NCI-H82 (cell line): ENCODE measurements around the gene TMEM229A.
A peak's percentile ranks its signal among the peaks of the same experiment; 100 is the strongest.
"Not testable (repeated sequence)": the region's sequence is repeated elsewhere in the genome, so short reads cannot be mapped to it uniquely, and the experiment has no call there.

ENCODE experiments used
- DNase-seq: peaks from one replicate; lab custom pipeline; 2025; lab: John Stamatoyannopoulos, UW

TMEM229A gene

DNA sequence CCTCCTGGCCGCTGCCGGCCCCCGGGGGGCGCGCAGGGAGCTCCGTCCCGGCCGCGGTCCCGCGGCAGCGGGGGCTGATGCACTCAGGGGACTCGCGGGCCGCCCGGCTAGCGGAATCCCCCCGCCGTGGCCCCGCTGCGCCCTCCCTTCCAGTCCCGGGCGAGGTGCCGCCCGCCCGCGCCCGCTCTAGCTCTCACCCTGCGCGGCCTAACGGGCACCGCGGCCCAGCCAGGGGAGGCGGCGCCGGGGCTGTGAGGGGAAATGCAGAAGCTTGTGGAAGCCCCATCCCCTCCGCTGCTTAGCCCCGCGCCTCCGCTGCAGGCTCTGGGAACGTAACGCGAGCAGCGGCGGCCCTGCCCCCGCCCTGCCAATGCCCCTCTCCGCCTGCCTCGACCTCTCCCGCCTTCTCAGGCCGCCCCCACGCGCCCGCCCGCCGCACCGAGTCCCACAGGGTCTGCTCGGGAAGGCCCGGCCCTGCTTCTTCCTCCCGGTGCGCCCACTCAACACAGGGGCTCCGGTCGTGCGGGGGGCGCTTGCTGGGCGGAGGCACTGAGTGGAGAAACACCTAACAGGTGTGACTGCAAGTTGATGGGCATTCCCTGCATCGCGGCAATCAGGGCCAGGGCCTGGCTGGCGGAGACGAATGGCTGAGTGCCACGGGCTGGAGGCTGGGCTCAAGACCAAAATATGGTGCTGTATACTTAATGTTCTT is 384 bp upstream of the TMEM229A start:
- DNase-seq: peak; percentile 63

DNA sequence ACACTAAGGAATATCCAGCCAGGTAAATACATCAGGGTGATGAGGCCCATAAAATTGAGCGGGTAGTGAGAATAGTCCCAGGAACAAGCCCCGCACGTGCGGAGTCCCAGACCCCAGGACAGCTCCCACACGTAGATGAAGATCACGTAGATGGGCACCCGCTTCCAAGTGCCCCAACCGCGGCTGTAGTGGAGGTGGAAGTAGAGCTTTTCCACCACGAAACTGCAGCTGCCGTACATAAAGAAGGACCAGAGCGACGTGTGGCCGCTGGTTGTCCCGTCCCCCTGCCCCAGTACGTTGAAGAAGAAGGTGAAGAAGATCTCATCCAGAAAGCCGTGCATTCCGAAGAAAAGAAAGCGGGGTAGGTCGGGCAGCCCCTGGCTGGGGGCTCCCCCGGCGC is 948 bp downstream of the TMEM229A start:
- peak; percentile 49 for DNase-seq

- DNase-seq: no peak
Observed at GRCh38 chr7:124031406-124031805, 1.5 kb downstream of the TMEM229A start.

- no peak for DNase-seq
Observed at GRCh38 chr7:124030964-124031363, 1.9 kb downstream of the TMEM229A start.

GRCh38 chr7:124029396-124030188 is 3.3 kb downstream of the TMEM229A start:
- no peak for DNase-seq

GRCh38 chr7:124027236-124027635 is 5.6 kb downstream of the TMEM229A start:
- no peak for DNase-seq

DNA sequence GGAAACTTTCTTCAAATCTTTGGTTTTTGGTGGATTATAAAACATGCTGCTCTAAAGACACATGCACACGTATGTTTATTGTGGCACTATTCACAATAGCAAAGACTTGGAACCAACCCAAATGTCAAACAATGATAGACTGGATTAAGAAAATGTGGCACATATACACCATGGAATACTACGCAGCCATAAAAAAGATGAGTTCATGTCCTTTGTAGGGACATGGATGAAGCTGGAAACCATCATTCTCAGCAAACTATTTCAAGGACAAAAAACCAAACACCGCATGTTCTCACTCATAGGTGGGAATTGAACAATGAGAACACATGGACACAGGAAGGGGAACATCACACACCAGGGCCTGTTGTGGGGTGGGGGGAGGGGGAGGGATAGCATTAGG is 8.5 kb downstream of the TMEM229A start:
- not testable (repeated sequence) for DNase-seq

GRCh38 chr7:124022551-124022950 is 10.3 kb downstream of the TMEM229A start:
- DNase-seq: no peak

GRCh38 chr7:124020060-124020459 is 12.8 kb downstream of the TMEM229A start:
- peak; percentile 24 for DNase-seq

DNA sequence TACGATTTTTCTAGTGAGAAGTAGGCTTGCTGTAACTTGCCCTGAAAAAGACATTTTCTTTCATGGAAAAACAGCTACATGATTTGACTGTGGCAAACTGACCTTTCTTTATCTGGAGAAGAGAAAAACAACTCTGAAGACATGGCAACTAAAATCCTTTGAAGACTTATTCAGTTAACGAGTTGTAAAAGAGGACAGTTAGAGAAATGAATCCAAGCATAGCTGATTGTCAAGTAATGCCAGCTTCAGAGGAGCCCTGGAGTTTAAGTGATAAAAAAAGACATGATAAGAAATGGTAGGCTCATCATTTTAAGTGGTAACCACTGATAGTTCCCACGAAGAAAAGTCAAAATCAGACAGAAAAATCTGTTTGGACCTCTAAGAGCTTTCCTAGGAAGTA is 19.6 kb downstream of the TMEM229A start:
- DNase-seq: no peak

DNA sequence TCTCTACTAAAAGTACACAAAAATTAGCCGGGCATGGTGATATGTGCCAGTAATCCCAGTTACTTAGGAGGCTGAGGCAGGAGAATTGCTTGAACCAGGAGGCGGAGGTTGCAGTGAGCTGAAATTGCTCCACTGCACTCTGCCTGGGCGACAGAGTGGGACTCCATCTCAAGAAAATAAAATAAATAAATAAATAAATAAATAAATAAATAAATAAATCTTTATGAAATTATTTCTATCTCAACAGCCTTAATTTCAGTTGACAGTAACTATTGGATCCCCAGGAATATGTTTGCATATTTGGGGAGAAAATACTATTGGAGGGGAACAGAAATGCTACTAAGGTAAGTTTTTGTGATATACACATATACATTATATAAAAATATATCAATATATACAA is 20.0 kb downstream of the TMEM229A start:
- DNase-seq: no peak

GRCh38 chr7:124009321-124009720 is 23.5 kb downstream of the TMEM229A start:
- DNase-seq: peak; percentile 4

DNA sequence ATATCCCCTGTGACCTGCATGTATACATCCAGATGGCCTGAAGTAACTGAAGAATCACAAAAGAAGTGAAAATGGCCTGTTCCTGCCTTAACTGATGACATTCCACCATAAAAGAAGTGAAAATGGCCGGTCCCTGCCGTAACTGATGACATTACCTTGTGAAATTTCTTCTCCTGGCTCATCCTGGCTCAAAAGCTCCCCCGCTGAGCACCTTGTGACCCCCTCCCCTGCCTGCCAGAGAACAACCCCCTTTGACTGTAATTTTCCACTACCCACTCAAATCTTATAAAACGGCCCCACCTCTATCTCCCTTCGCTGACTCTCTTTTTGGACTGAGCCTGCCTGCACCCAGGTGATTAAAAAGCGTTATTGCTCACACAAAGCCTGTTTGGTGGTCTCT is 24.6 kb downstream of the TMEM229A start:
- not testable (repeated sequence) for DNase-seq

DNA sequence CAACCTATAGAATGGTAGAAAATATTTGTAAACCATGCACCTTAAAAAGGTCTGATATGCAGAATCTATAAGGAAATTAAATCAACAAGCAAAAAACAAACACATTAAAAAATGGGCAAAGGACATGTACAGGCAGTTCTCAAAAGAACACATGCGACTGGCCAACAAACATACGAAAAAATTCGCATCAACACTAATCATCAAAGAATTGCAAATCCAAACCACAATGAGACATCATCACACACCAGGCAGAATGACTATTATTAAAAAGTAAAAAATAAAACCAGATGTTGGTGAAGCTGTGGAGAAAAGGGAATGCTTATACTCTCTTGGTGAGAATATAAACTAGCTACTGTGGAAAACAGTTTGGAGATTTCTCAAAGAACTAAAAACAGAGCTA is 33.2 kb downstream of the TMEM229A start:
- no peak for DNase-seq

DNA sequence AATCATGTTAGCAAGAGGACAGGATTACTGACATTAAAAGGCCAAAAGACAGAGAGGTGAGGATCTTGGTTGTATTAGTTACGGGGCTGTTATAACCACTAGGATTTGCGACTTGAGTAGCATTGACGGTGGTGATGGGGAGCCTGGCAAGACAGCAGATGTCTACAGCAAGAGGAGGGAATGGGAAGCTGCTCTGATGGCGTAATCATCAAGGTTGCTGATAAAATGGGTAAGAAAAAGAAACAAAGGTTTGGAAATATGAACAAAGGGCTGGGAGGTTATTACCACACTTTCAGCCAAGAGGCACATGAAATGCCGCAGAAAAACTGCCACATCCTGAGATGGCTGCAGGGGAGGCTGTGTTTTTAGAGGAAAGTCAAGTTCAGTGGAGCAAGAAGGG is 33.9 kb downstream of the TMEM229A start:
- DNase-seq: no peak

DNA sequence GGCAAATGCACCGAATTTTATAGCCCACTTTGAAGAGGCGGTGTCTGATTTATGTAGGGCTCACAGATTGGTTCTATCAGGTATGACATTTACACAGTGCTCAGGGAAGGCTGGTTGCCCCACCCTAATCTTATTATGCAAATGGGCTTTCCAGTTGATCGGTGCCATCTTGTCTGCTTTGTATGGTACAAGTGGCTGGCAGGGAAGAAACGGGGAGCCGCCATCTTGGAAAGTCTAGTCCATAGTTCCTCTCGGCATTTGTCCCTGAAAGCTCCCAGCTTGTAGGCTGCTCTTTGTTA is 36.6 kb downstream of the TMEM229A start:
- DNase-seq: no peak

- DNase-seq: no peak
Observed at GRCh38 chr7:123995617-123996326, 37.1 kb downstream of the TMEM229A start.

DNA sequence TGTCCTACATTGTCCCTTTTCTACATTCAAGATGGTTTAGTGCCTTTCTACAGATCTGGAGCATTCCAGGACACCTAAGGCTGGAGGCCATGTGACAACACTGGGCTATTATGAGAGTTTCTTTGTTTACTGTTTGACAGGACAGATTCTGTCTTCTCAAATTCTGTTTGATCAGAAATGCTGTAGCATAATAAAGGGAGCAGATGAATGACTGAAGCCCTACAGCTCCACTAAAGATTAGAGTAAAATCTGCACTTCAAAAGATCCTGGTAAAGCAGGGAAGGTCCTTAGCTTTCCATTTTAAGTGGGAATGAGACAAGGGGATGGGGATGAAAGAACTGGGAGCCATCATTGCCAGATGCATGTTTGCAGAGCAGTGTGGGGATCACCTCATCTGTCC is 38.4 kb downstream of the TMEM229A start:
- no peak for DNase-seq

DNA sequence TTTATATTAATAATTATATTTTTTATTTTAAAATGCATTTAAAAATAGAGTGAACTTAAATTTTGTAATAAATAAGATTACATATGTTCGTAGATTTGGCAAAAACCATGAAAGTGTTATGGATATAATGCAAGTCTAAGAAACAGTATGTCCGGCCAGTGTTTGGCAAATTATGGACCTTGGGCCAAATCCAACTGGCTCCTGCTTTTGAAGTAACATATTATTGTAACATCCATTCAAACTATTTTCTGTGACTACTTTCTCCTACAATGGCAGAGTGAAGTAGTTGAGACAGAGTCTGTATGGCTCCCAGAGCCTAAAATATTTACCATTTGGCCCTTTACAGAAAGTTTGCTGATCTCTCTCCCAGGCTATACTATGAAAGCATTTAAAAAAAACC is 38.9 kb downstream of the TMEM229A start:
- no peak for DNase-seq

DNA sequence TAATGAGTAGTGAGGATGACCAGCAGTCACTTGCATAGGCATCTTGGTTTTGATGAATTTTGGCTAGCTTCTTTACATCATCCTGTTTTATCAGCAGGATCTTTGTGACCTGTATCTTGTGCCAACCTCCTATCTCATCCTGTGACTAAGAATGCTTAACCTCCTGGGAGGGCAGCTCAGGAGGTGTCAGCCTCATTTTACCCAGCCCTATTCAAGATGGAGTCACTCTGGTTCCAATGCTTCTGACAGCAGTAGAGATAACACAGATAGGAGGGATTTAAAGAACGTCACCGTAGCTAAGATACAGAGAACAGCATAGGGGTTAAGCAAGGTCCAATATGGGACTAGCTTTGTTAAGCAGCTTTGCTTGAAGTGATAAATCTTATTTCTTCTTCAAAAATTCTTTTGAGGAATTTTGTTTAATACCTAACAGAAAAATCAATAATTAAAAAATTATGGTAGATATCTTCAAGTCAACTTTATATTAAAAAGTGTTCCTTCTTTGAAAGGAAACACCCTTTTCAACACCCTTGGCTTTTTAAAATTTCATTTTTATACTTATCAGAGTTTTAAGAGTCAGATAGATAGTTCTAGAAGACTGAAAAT is 39.9 kb downstream of the TMEM229A start:
- DNase-seq: no peak

- DNase-seq: no peak
Observed at GRCh38 chr7:123987445-123987844, 45.4 kb downstream of the TMEM229A start.
